Right renal pelvis (tissue), 4 donors: ENCODE results near the gene HECW1. TPM values are rescaled to one million over a fixed set of nuclear protein-coding genes. Genes with fewer than 3 reads are reported as not detected.
A peak's percentile ranks its signal among the peaks of the same experiment; 100 is the strongest.

Source experiments
- DNase-seq, 4 donors: peaks; one replicate each; pipeline ENCODE4 v3.0.0-alpha.2; 2013; ENCODE audit warnings: low read depth in 4 of 4, low spot score in 3 of 4, missing footprints in 1 of 4
- polyA plus RNA-seq, 4 donors: library from polyadenylated mRNA; unstranded; fragments of 120-200 nt; gene quantifications; one replicate each; pipeline ENCODE4 v1.2.1, GENCODE V29; 2013; ENCODE audit not compliant: insufficient read length in 4 of 4

The HECW1 gene
- polyA plus RNA-seq, 4 donors, result 5.1 to 7.2 (median 6.9) TPM

DNA sequence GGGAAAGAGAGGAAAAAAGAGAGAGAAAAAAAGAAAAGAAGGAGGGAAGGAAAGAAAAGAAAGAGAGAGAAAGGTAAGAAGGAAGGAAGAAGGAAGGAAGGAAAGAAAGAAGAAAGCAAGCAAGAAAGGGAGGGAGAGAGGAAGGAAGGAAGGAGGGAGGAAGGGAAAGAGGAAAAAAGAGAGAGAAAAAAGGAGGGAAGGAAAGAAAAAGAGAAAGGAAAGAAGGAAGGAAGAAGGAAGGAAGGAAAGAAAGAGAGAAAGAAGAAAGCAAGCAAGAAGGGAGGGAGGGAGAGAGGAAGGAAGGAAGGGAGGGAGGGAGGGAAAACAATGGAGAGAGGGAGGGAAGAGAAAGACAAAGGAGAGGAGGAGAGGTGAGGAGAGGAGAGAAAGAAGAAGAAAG, 135.3 kb downstream of the HECW1 start:
- no peak for DNase-seq

DNA sequence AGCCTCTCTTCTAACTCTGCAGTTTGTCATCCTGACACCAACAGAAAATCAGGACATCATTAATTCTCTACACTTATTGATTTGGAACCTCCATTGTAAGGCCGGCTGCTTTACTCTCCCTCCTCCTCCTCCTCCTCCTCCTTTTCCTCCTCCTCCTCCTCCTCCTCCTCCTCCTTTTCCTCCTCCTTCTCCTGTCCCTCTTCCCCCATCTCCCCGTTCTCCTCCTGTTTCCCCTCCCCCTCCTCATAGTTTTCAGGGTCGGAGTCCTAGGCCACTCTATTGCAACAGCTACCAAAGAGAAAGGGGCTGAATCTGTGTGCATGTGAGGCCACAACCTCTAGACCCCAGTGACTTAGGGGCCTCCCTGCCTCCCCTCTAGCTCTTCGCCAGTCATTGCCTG, 136.1 kb downstream of the HECW1 start:
- no peak for DNase-seq

DNA sequence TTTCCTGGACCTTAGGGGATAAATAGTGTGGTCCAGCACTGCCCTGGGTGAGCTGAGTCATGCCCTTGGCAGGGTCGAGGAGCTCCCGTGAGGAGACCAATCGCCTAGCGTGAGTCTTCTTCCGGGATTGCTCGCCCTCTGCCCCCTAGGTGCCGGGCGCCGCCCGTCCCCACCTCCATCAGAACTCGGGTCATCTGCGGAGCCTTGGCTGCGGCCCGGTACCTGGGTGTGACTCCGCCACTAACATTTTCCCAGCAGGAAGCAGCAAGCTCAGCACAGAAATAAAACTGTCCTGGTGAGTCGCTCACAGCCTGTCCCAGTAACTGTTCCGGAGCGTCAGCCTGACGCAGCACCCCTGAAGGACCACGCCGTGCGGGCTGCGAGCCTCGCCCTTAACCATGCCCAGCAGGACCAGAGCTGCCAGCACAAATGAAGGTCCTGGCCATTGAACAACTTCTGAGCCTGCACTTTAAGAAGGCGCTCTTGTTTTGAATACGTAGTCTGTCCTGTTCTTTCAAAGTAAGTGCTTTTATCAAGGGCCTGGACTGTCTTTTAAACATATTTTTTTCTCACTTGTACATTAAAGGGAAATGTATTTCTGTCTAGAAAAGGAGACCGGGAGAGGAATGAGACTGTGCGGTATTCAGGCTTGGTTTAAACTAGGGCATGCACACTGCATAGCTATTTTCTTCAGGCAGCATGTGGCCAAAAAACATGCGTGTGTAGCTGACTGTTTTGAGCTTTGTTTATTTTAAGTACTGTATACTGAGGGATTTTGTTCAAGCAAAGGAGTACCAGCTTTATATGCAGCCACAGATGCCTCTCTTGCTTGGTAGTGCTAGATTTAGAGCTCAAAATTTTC, 136.7 kb downstream of the HECW1 start:
- DNase-seq, result no peak

DNA sequence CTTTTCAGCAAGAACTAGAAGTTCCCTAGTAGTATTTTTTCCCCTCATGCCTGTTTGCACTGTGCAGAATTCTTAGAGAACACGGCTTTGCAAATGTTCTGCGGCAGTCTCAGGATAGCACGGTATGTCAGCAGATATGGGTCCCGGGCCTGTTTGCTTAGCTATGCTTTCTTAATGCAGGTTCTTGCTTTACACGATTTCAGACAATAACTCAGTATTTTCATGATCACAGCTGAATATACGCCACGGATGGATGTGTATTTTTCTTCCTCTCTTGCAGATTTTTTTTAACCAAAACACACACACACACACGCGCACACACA, 137.3 kb downstream of the HECW1 start:
- no peak for DNase-seq

DNA sequence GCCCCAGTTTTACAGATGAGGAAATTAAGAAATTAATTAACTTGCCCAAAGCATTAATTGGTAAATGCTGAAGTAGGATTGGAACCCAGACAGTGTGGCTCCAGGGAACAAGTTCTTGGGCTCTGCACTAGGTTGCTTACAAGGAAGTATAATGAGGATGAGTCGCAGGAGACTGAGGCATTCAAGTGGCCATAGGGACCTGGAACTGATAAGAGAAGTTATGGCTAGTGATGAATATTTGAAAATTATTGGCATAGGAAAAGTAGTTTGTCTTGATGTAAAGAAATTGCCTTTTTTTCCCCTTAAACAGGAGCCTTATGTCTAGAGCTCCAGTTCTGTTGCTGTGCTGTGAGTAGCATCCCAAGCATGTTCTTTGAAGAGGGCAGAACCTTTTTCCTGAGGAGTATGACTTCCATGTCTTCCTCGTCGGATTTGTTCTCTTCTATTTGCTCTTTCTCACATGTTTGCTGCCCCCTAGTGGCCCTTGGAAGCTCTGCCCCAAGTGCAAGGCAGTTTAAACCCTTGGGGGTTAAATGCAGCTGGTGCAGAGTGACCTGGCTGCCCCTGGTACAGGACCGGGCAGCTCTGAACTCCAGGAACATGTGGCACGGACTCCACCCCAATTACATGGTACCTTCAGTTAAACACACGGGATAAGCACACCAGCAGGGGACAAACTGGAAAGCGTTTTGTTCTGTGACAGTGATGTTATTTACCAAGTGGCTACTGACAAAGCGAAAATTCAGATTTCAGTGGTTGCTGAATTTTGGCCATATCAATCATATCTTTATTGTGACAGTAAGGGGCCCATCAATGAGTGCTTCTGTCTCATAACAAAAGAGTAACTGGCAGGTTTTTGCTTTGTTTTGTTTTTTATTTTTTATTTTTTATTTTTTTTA, 148.8 kb downstream of the HECW1 start:
- DNase-seq, result peak; percentile 65 to 74 (median 71)

DNA sequence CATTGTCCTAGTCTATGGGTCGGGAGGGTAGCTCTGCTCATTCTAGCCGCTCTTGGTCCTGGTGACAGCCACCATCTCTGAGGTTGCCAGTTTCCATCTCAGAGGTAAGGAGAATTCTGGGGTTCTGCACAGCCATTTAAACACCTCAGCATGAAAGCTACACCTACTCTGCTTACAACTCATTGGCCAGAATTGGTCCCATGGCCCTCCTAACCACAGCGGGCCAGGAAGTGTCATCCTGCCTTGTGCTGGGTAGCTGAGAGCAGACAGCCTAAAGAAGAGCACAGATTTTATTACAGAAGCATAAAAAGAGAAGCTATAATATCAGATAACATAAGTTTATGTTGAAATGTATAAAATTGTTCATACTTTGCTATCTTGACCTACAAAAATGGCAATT, 152.7 kb downstream of the HECW1 start:
- no peak for DNase-seq

DNA sequence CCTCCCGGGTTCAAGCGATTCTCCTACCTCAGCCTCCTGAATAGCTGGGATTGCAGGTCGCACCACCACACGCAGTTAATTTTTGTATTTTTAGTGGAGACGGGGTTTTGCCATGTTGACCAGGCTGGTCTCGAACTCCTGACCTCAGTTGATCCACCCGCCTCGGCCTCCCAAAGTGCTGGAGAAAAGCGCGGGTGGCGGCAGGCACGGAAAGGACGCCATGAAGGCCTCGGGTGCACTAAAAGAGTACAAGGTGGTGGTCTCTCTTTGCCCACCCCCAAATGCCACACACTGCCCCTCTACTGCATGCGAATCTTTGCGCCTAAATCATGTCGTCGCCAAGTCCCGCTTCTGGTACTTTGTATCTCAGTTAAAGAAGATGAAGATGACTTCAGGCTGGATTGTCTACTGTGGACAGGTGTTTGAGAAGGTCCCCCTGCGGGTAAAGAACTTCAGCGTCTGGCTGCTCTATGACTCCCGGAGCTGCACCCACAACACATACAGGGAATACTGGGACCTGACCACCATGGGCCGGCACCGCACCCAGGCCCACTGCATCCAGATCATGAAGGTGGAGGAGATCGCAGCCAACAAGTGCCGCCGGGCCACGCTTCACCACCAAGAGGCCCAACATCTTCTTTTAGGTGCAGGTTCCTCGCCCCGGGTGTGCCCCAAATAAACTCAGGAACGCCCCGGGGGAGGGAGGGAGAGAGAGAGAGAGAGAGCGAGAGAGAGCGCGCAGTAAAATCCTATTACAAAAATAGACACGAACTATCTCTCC, 161.7 kb downstream of the HECW1 start:
- no peak for DNase-seq

DNA sequence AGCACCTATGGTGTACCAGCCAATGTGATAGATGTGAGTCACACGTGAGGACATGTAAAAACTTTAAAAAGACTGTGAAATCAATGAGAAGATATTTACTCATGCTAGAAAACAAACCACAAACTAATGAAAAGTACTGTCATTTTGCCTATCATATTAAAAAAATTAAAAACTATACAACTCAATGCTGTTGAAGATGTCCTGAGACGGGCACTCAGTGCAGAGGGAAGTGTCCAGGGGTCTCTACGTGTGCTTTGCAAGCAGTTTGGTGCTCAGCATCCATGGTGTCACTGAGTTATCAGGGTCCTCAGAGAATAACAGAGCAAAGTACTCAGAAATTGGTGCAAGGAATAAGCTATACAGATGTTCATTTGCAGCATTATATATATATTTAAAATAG, 162.3 kb downstream of the HECW1 start:
- no peak for DNase-seq

DNA sequence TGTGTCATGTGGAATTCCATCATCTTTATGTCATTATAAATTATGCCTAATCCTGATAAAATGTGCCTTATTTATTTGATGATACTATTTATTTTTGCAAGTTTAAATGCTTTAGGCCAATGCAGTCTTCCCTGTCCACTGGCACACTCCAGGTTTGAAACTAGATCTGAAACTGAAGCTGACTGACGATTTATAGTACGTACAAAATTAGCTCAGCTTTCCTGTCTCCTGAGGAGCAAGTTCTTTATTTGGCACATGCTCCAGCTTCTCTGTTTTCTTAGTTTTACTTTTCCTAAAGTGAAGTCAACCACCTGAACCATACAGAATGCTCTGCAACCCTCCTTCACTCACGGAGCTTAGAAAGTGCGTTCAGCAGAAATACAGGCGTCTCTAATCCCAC, 164.1 kb downstream of the HECW1 start:
- no peak for DNase-seq

DNA sequence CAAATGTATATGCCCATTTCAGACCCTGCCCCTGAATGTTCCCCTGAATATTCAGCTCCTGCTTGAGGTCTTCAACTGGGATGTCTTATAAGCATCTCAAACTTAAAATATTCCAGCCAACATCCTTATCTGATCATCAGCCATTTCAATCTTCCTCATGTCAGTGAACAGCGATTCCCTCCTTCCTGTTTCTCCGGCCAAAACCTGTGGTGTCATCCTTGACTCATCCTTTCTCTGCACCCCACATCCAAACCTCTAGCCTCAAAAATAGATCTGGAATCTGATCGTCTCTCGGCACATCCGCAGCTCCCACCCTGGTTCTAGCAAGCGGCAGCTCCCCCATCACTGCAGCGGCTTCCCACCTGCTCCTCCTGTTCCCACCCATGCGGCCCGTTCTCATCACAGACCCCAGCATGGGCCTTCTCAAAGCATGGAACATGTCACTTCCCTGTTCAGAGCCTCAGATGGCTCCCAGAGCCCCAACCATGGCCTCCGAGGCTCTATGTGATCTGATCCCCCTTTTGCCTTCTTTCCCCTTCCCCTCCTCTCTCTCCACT, 165.7 kb downstream of the HECW1 start:
- no peak for DNase-seq

DNA sequence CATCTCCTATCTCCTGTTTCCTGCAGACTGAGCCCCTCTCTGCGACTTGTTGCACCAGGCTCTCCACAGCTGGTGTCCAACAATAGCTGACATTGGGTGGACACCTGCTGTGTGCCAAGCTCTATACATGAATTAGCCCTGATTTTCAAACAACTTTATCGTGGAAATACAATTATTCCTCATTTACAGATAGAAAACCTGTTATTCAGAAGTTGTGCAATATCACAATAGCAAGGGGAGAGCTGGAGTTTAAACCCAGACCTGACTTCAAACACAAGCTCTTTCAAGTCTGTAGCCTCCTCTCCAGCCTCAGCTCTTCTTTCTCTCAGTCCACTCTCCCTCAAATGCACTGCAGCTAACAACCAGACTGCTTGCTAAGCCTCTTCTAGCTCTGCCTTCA, 168.8 kb downstream of the HECW1 start:
- no peak for DNase-seq

DNA sequence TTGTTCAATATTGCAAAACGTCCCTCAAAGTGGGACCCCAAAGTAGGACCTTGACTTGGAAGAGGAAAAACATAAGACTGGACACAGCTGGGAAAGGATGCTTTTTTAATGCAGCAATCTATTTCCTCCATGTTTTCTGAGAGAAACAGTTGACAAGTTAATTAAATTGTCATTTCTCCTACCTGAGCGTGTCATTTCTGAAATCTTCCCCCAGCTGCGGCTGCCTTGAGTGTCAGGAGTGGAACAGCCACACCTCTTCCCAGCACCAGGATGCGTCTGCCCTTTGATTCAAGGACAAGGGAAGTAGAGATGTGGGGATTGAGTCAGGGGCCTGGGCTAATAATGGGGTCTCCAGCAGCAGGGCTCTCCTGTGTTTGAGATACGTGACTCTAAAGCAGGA, 171.3 kb downstream of the HECW1 start:
- no peak for DNase-seq

DNA sequence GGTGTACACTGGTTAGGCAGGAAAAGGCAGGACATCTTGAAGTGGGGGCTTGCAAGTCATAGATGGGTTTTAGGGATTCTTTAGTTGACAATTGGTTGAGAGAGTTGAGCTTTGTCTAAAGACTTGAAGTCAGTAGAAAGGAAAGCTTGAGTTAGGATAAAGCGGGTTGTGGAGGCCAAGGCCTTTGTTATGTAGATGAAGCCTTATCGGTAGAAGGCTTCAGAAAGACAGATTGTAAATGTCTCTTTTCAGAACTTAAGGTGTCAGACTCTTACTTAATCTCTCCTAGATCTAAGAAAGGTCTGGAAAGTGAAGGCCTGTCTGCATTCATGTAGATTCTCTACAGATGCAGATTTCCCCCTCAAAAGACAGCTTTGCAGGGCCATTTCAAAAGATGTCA, 177.4 kb downstream of the HECW1 start:
- no peak for DNase-seq

DNA sequence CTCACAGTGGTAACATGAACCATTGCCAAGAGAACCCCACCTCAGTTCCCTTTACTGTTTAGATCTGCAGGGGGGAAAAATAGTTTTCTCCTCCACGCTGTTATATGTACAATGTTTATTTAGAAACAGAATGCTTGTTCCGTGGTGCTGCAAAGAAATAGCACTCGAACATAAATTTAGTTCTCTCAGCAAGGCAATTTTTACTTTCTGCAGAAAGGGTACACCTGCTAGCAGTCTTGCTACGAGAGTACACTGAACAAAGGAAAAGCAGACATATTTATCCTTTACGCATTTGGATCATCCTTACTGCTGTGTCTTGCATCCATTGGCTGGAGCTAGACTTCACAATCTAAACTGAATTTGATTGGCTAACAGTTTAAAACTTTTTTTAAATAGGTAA, 178.5 kb downstream of the HECW1 start:
- DNase-seq, result no peak

DNA sequence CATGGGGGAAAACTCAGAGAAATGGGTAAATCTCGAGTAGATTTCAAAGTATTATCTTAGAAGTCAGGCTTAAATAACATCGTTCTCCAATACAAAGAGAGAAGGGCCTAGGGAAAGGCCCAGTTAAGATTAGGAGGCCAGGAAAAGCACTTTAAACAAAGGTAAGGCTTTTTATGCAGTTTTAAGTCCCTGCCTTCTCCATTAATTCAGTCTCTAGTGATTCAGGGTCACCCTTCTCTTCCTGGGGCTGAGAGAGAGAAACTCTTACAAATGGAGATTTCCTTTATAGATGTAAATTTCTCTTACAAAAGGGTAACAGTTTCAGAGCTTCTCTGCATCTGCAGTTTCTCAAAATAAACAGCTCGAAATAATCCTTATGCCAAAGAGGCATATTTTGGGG, 179.3 kb downstream of the HECW1 start:
- no peak for DNase-seq

DNA sequence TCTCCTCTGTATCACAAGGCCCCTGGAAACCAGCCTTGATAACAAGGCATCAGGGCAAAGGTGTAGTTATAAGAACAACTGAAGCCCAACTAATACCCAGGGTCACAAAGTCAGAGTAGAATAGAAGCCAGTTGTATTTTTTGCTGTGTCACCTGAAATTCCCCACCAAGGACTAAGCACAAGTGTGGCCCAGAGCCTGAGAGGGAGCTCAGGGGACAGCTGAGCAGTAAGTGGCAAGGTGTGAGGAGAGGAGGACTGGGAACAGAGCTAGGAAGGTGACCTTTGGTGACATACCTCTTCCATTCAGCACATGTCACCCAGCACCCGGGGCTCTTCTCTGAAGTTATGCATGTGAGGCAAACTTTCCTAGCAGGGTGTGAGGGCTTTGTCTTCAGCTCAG, 179.9 kb downstream of the HECW1 start:
- no peak for DNase-seq

DNA sequence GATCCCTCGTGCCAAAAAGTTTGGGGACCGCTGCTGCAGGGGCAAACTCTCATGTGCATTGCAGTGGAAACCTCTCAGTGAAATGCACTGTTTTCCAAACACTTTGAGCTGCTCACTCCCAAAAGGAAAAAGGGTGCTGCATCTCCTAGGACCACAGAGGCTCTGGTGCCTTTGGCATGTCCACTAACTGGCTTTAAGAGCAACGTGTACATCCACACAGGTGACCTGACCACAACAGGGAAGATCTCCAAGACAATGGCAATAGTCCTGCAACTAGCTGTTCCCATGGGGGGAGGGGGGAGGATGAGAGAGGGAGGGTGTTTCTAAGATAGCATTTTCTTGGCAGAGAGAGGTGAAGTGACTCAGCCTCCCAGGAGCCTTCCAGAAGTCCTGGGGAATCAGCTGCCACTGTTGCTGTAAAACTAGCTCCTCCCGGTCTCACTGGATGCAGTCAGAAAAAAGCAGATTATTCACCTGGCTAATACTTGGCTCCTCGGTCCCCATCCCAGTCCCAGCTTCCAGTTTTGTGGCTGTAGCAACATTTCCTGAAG, 181.7 kb downstream of the HECW1 start:
- DNase-seq, result no peak

DNA sequence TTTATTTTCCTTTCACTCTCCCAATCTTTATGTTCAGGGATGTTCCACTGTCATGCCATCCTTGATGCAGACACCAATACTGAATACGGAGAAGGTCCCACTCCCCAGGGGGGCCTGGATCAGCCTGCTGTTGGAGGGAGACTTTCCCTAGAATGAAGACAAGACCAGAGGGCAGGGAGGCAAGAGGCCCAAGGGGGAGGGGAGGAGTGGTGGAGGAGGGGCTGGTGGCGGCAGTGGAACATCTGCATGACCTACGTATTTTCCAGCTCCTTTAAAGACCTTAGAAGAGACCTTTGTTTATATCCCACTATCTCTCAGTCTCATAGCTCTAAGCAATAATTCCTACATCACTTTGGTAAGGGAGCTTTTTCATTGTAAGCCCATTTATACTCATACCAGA, 183.0 kb downstream of the HECW1 start:
- no peak for DNase-seq

DNA sequence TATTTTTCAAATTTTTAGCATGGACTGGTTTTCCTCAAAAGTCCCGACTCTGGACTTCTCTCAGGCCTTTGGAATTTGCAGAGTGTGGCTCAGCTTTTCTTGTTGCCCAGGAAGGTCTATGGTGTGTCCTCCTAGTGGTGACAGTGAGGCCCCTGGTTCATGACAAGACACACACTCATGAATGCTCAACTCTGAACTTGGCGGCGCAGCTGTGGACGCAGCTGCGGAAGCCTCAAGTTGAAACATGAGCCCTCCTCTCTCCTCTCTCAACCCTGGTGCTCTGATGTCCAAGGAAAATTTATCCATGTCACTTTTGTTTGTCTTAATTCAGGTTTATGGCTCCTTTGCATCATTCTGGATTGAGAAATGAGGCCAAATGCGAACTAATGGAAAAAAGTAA, 183.9 kb downstream of the HECW1 start:
- DNase-seq, result no peak

DNA sequence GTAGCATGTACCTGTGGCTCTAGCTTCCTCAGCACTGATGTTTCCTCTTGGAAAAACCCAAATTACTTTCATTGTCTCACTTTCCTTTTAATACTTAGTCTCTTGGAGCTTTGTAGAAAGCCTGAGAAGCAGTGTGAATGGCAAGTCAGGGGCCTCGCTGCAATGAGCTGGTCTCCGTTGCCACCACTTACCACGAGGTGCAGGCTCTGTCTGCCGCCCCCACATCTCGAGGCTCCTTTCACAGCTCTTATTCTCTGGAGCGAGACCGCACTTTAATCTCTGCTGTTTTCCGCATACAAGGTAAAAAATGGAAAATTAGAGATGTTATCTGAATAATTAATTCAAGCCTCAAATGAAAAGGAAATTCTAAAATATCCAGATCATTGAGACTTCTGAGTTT, 186.2 kb downstream of the HECW1 start:
- DNase-seq, result no peak

DNA sequence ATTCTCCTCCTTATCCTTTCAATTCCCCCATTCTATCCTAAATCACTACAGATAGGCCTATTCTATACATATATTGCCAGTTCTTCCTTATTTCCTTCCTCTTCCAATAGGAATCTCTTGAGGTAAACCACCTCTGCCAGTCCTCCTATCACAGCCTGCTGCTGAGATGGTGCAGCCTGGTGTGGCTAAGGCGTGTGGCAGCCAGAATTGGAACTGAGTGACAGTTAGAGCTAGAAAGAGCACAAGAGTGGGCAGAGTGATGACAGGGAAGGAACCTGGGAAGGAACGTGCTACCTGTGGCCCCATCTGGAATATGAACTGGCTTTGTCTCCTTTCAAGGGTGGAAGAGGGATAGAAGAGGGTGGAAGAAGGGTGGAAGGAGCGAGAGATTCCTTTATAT, 187.7 kb downstream of the HECW1 start:
- no peak for DNase-seq
